IMR-90 (cell line): Measurements from ENCODE around the gene DDX20. TPM values are rescaled to one million over a fixed set of nuclear protein-coding genes. Genes with fewer than 3 reads are reported as not detected.

Experiments
- ATAC-seq: fragments of 200-7000 bp; cut with Tn5 transposase; 2 replicates; pipeline ENCODE4 v1.9.1; 2020; ENCODE audit warnings: low read depth, mild to moderate bottlenecking, moderate library complexity
- BruUV-seq: library from RNA; stranded (reverse); fragments of 400-500 nt; replicated peaks from 2 replicates; lab custom pipeline; 2021; lab: Mats Ljungman, UMichigan
- CTCF ChIA-PET: fragments of 300-600 bp; formaldehyde crosslinking; extraction: SDS; loops from one replicate; lab custom pipeline; 2021; ENCODE audit warnings: antibody characterized with exemption; lab: Yijun Ruan, JAX
- POLR2A ChIA-PET: fragments of 300-600 bp; sonication (Branson Sonifier 250); formaldehyde crosslinking; loops from one replicate; lab custom pipeline; 2022; ENCODE audit warnings: antibody characterized with exemption; ENCODE audit not compliant: unreplicated experiment; lab: Charles Lee
- DNase-seq: peaks from one replicate; pipeline ENCODE4 v3.0.0; 2013
- H2AFZ ChIP-seq: replicated peaks from 2 replicates; pipeline ENCODE3; 2013; ENCODE audit warnings: low read length, mild to moderate bottlenecking; ENCODE audit not compliant: poor library complexity
- H2AK5ac ChIP-seq: 2 replicates; pipeline ENCODE4 v1.6.1; 2013; ENCODE audit warnings: low read depth, low read length, inconsistent platforms
- H2AK9ac ChIP-seq: replicated peaks from 2 replicates; pipeline ENCODE3; 2013; ENCODE audit warnings: mild to moderate bottlenecking, low read depth, low read length, moderate library complexity; ENCODE audit not compliant: poor library complexity
- H2BK120ac ChIP-seq: 2 replicates; pipeline ENCODE4 v1.6.1; 2013; ENCODE audit warnings: low read depth, low read length, inconsistent platforms
- H2BK15ac ChIP-seq: 3 replicates; pipeline ENCODE4 v1.6.1; 2013; ENCODE audit warnings: low read depth, low read length, inconsistent platforms
- H2BK20ac ChIP-seq: 2 replicates; pipeline ENCODE4 v1.6.1; 2013; ENCODE audit warnings: low read depth, mild to moderate bottlenecking, inconsistent platforms, low read length, moderate library complexity
- H2BK5ac ChIP-seq: 2 replicates; pipeline ENCODE4 v1.6.1; 2013; ENCODE audit warnings: mild to moderate bottlenecking, low read depth, low read length, inconsistent platforms; ENCODE audit not compliant: poor library complexity, severe bottlenecking
- H3K14ac ChIP-seq: replicated peaks from 2 replicates; pipeline ENCODE4 v1.6.1; 2013; ENCODE audit warnings: low read depth, low read length, inconsistent platforms
- H3K18ac ChIP-seq: 2 replicates; pipeline ENCODE4 v1.6.1; 2013; ENCODE audit warnings: low read depth, low read length, control low read depth
- H3K23ac ChIP-seq: 2 replicates; pipeline ENCODE4 v1.6.1; 2013; ENCODE audit warnings: low read depth, low read length, inconsistent platforms
- H3K27ac ChIP-seq: 2 replicates; pipeline ENCODE4 v1.5.1; 2013; ENCODE audit warnings: mild to moderate bottlenecking, control low read depth, low read length; ENCODE audit not compliant: insufficient read depth
- H3K27me3 ChIP-seq: 2 replicates; pipeline ENCODE4 v1.6.1; 2013; ENCODE audit warnings: low read length; ENCODE audit not compliant: control insufficient read depth, insufficient read depth
- H3K36me3 ChIP-seq: 2 replicates; pipeline ENCODE4 v1.6.1; 2013; ENCODE audit warnings: low read length, mixed read lengths; ENCODE audit not compliant: control insufficient read depth, insufficient read depth
- H3K4ac ChIP-seq: 2 replicates; pipeline ENCODE4 v1.6.1; 2013; ENCODE audit warnings: low read depth, low read length, inconsistent platforms
- H3K4me1 ChIP-seq: 2 replicates; pipeline ENCODE4 v1.6.1; 2013; ENCODE audit warnings: low read length, mixed read lengths; ENCODE audit not compliant: control insufficient read depth, insufficient read depth
- H3K4me2 ChIP-seq: 2 replicates; pipeline ENCODE4 v1.6.1; 2013; ENCODE audit warnings: low read depth, mild to moderate bottlenecking, control low read depth, low read length, moderate library complexity
- H3K4me3 ChIP-seq: 2 replicates; pipeline ENCODE4 v1.5.1; 2013; ENCODE audit warnings: low read depth, mild to moderate bottlenecking, control low read depth, low read length, moderate library complexity; ENCODE audit not compliant: insufficient read depth
- H3K56ac ChIP-seq: 2 replicates; pipeline ENCODE4 v1.6.1; 2013; ENCODE audit warnings: low read length, inconsistent platforms; ENCODE audit not compliant: insufficient read depth; ENCODE audit errors: extremely low read depth
- H3K79me1 ChIP-seq, 2 experiments: 2 replicates each; pipeline ENCODE4 v1.6.1; 2013; ENCODE audit warnings: low read length in 2 of 2, inconsistent platforms in 1 of 2, low read depth in 1 of 2
- H3K9ac ChIP-seq: 2 replicates; pipeline ENCODE4 v1.6.1; 2013; ENCODE audit warnings: low read depth, low read length, control low read depth
- H3K9me1 ChIP-seq: 2 replicates; pipeline ENCODE4 v1.6.1; 2013; ENCODE audit warnings: low read length, inconsistent platforms; ENCODE audit not compliant: insufficient read depth
- H3K9me3 ChIP-seq: 2 replicates; pipeline ENCODE4 v1.6.1; 2013; ENCODE audit warnings: low read length; ENCODE audit not compliant: control insufficient read depth, insufficient read depth
- H4K20me1 ChIP-seq: 2 replicates; pipeline ENCODE4 v1.6.1; 2013; ENCODE audit warnings: low read length, inconsistent platforms; ENCODE audit not compliant: insufficient read depth
- H4K5ac ChIP-seq: 2 replicates; pipeline ENCODE4 v1.6.1; 2013; ENCODE audit warnings: mild to moderate bottlenecking, low read depth, low read length, control low read depth
- H4K8ac ChIP-seq, 2 experiments: 2 replicates each; pipeline ENCODE4 v1.6.1; 2013; ENCODE audit warnings: low read depth in 2 of 2, low read length in 2 of 2, control low read depth in 1 of 2, inconsistent platforms in 1 of 2
- H4K91ac ChIP-seq: 2 replicates; pipeline ENCODE4 v1.6.1; 2013; ENCODE audit warnings: low read depth, low read length, inconsistent platforms; ENCODE audit not compliant: insufficient read depth
- BHLHE40 ChIP-seq: fragments of 150-350 bp; IDR thresholded peaks from 2 replicates; pipeline ENCODE4 v1.6.1; 2016; ENCODE audit warnings: mild to moderate bottlenecking, low read depth, low read length
- CHD1 ChIP-seq: IDR thresholded peaks from 2 replicates; pipeline ENCODE4 v1.6.1; 2012; ENCODE audit warnings: low read depth, low read length, improper control_type of control experiment
- FOS ChIP-seq: fragments of 150-350 bp; IDR thresholded peaks from 2 replicates; pipeline ENCODE4 v1.6.1; 2016; ENCODE audit warnings: low read depth, low read length
- MAZ ChIP-seq: IDR thresholded peaks from 2 replicates; pipeline ENCODE4 v1.6.1; 2012; ENCODE audit warnings: low read depth, mild to moderate bottlenecking, low read length, improper control_type of control experiment, moderate library complexity, borderline replicate concordance
- MXI1 ChIP-seq: IDR thresholded peaks from 2 replicates; pipeline ENCODE4 v1.6.1; 2012; ENCODE audit warnings: low read depth, mild to moderate bottlenecking, low read length, moderate library complexity, borderline replicate concordance
- NFE2L2 ChIP-seq: fragments of 150-350 bp; IDR thresholded peaks from 2 replicates; pipeline ENCODE4 v1.6.1; 2016; ENCODE audit warnings: low read depth, mild to moderate bottlenecking, low read length
- POLR2A ChIP-seq: IDR thresholded peaks from 2 replicates; pipeline ENCODE4 v1.6.1; 2012; ENCODE audit warnings: mild to moderate bottlenecking, low read depth, low read length
- RFX5 ChIP-seq: IDR thresholded peaks from 2 replicates; pipeline ENCODE4 v1.8.0; 2012; ENCODE audit warnings: low read depth, mild to moderate bottlenecking, low read length, moderate library complexity
- WGBS, 2 experiments: methylation state at CpG; one replicate each; pipeline versions ENCODE4 v1.1.5 to v1.1.7; 2013; ENCODE audit warnings: missing lambda C conversion rate in 2 of 2; ENCODE audit not compliant: insufficient read length in 1 of 2; ENCODE audit errors: extremely low coverage in 2 of 2; 5-methylcytosine and 5-hydroxymethylcytosine counted together
- dilution Hi-C: fragments of 300-500 bp; cut with HindIII; formaldehyde crosslinking; loops from one replicate; pipeline ENCODE4 v1.14.3; 2018; ENCODE audit warnings: low sequenced_read_pairs; ENCODE audit not compliant: unreplicated experiment
- in situ Hi-C: fragments of 300-500 bp; cut with MboI; formaldehyde crosslinking; loops from 3 replicates; pipeline ENCODE4 v1.14.3; 2019; ENCODE audit warnings: low sequenced_read_pairs, inconsistent platforms, mixed read lengths
- intact Hi-C: fragments of 100-400 bp; cut with micrococcal nuclease; formaldehyde crosslinking; loops from 2 replicates; pipeline ENCODE4 v1.10.0; 2022
- polyA plus RNA-seq, 3 experiments: library from polyadenylated mRNA; depleted of rRNA; stranded (reverse); fragments of >200 nt; gene quantifications; 2 replicates each; pipeline ENCODE4 v1.2.3, GENCODE V29; 2012; ENCODE audit warnings: low replicate concordance in 1 of 3
- total RNA-seq: library from RNA; depleted of rRNA; stranded (reverse); fragments of >200 nt; gene quantifications from 2 replicates; pipeline ENCODE4 v1.2.3, GENCODE V29; 2012
- TF ChIP-seq, protein P1 (sequence below): fragments of 150-350 bp; IDR thresholded peaks from 2 replicates; pipeline ENCODE4 v1.6.1; 2016; ENCODE audit warnings: low read depth, mild to moderate bottlenecking, low read length, moderate library complexity, borderline replicate concordance

DDX20 gene
- total and polyA plus RNA-seq, 2 of the 4 experiments (the other 2 are of a cell fraction) = 5.7 to 10.9 TPM

- no peak overlapping the region for H2AFZ ChIP-seq
- no peak overlapping the region for H2AK9ac ChIP-seq
- CTCF ChIA-PET = no interaction called here
- H3K4me1 ChIP-seq = peaks cover 2% of the 10 kb centered on the region
- H4K20me1 ChIP-seq = no peaks in the 10 kb centered on the region
- H3K36me3 ChIP-seq = no peaks in the 10 kb centered on the region
- H3K4ac ChIP-seq = no peak overlapping the region
- TF ChIP-seq, protein P1, sequence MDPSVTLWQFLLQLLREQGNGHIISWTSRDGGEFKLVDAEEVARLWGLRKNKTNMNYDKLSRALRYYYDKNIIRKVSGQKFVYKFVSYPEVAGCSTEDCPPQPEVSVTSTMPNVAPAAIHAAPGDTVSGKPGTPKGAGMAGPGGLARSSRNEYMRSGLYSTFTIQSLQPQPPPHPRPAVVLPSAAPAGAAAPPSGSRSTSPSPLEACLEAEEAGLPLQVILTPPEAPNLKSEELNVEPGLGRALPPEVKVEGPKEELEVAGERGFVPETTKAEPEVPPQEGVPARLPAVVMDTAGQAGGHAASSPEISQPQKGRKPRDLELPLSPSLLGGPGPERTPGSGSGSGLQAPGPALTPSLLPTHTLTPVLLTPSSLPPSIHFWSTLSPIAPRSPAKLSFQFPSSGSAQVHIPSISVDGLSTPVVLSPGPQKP = no peak
- TF ChIP-seq MXI1 = no peak
- no peak for TF ChIP-seq FOS
- TF ChIP-seq RFX5 = no peak
- no peak for TF ChIP-seq CHD1
- no peak for TF ChIP-seq BHLHE40
- no peak for TF ChIP-seq POLR2A
- TF ChIP-seq MAZ = no peak
- TF ChIP-seq NFE2L2 = no peak
- H3K9ac ChIP-seq = no peak overlapping the region
- no peak overlapping the region for H3K4me2 ChIP-seq
- ATAC-seq = no peak
- H3K27ac ChIP-seq = no peak overlapping the region
- no peak overlapping the region for H4K5ac ChIP-seq
- H3K79me1 ChIP-seq = peaks cover 4 to 13% of the 10 kb centered on the region in 2 experiments; a peak in 2 of 4 replicates
- no peak overlapping the region for H4K8ac ChIP-seq
- no peak overlapping the region for H3K18ac ChIP-seq
- no peak overlapping the region for H2BK20ac ChIP-seq
- no peak overlapping the region for H3K4me3 ChIP-seq
- no peak overlapping the region for H2BK5ac ChIP-seq
- peaks cover 3% of the 10 kb centered on the region; the same call in 1 of the 2 replicates for H3K9me1 ChIP-seq
- H3K9me3 ChIP-seq = no peaks in the 10 kb centered on the region
- intact Hi-C loops = no loop called here
- H3K14ac ChIP-seq = no peak overlapping the region
- H2AK5ac ChIP-seq = no peak overlapping the region
- H3K27me3 ChIP-seq = no peaks in the 10 kb centered on the region
- BruUV-seq = no TSS peak
- in situ Hi-C loops = loop anchor here (5.0 kb wide), 1 partner anchor 35 kb away; no protein-coding TSS in a partner anchor
- no peak for DNase-seq
- H4K91ac ChIP-seq = no peak overlapping the region
- H2BK120ac ChIP-seq = no peak overlapping the region
- H3K23ac ChIP-seq = no peak overlapping the region
- H3K56ac ChIP-seq = no peak overlapping the region
- POLR2A ChIA-PET = no interaction called here
- H2BK15ac ChIP-seq = no peak overlapping the region
- no CpG with 5 or more reads among the region's 2 CpGs for WGBS, 2 experiments
- dilution Hi-C loops = loop anchor here (25.0 kb wide), 1 partner anchor 290 kb away; the partner anchor contains the start of gene C1orf162
These were observed 3.7 kb upstream of the DDX20 start for GRCh38 chr1:111751906-111752575.
